Hepatocyte (in vitro differentiated cells): Measurements from ENCODE around the gene PDCD5.
"Not testable (repeated sequence)": the region's sequence is repeated elsewhere in the genome, so short reads cannot be mapped to it uniquely, and the experiment has no call there.

Experiments
- EZH2 ChIP-seq: fragments of 200-600 bp; sonication (generic); IDR thresholded peaks from 2 replicates; pipeline ENCODE4 v1.6.1; 2016; ENCODE audit warnings: antibody characterized with exemption, mild to moderate bottlenecking, borderline replicate concordance
- EZH2phosphoT487 ChIP-seq: fragments of 200-600 bp; sonication (generic); IDR thresholded peaks from one replicate; pipeline ENCODE4 v1.6.1; 2018; ENCODE audit warnings: antibody characterized with exemption, mild to moderate bottlenecking, low read depth, moderate library complexity; ENCODE audit not compliant: unreplicated experiment, severe bottlenecking
- TF ChIP-seq, protein P1 (sequence below): fragments of 200-600 bp; sonication (generic); IDR thresholded peaks from 2 replicates; pipeline ENCODE4 v1.5.1; 2016; ENCODE audit warnings: antibody characterized with exemption, mild to moderate bottlenecking; ENCODE audit not compliant: poor library complexity

DNA sequence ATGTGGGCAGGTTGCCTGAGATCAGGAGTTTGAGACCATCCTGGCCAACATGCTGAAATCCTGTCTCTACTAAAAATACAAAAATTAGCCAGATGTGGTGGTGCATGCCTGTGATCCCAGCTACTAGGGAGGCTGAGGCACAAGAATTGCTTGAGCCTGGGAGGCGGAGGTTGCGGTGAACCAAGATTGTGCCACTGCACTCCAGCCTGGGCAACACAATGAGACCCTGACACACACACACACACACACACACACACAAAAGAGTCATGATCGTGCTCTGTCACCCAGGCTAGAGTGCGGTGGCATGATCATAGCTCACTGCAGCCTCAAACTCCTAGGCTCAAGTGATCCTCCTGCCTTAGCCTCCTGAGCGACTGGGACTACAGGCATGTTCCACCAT, 39.6 kb upstream of the PDCD5 start:
- TF ChIP-seq, protein P1, sequence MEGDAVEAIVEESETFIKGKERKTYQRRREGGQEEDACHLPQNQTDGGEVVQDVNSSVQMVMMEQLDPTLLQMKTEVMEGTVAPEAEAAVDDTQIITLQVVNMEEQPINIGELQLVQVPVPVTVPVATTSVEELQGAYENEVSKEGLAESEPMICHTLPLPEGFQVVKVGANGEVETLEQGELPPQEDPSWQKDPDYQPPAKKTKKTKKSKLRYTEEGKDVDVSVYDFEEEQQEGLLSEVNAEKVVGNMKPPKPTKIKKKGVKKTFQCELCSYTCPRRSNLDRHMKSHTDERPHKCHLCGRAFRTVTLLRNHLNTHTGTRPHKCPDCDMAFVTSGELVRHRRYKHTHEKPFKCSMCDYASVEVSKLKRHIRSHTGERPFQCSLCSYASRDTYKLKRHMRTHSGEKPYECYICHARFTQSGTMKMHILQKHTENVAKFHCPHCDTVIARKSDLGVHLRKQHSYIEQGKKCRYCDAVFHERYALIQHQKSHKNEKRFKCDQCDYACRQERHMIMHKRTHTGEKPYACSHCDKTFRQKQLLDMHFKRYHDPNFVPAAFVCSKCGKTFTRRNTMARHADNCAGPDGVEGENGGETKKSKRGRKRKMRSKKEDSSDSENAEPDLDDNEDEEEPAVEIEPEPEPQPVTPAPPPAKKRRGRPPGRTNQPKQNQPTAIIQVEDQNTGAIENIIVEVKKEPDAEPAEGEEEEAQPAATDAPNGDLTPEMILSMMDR = not testable (repeated sequence)
- TF ChIP-seq EZH2, EZH2phosphoT487: not testable (repeated sequence)
